SKM-1 treated with dmso at 0.1 percent for 144 hours (cell line): Measurements from ENCODE around the gene FFAR3.
A peak's percentile ranks its signal among the peaks of the same experiment; 100 is the strongest.

ENCODE experiments used
- DNase-seq: peaks from one replicate; lab custom pipeline; 2025; ENCODE audit not compliant: unreplicated experiment; lab: John Stamatoyannopoulos, UW

FFAR3 gene

DNA sequence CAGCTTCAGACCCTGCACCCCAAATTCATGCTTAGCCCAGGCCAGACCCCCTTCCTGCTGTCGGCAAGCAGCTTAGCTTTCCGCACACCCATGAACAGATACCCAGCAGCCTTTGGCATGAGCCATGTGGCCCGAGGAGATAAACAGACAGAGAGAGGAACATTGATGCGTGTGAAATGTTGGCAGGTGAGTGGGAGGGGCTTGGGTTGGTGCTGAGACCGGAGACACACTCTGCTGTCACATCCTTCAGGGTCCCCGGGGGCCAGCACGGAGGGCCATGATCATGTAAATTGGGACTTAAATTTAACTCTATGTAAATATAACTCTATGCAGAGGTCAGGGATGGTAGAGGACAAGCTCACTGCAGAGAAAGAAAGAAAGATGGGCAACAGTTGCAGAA, 27.8 kb upstream of the FFAR3 start:
- DNase-seq, result no peak

DNA sequence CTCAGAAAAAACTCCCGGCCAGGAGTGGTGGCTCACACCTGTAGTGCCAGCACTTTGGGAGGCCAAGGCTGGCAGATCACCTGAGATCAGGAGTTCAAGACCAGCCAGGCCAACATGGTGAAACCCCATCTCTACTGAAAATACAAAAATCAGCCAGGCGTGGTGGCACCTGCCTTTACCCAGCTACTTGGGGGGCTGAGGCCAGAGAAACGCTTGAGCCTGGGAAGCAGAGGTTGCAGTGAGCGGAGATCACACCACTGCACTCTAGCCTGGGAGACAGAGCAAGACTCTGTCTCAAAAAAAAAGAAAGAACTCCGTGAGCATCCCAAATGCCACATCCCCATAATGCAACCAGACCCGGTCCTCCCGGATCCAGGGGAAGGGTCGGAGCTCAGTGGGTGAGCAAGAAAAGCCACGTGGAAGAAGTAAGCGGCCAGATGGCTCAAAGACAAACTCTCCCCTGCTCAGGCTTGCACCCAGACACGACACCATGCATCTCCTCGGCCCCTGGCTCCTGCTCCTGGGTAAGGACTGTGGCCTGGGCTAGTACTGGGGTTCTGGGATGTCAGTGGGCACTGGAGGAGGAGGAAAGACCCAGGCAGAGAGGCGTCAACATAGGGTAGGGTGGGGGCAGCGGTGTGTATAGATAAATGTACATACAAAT, 26.6 kb upstream of the FFAR3 start:
- DNase-seq, result no peak

DNA sequence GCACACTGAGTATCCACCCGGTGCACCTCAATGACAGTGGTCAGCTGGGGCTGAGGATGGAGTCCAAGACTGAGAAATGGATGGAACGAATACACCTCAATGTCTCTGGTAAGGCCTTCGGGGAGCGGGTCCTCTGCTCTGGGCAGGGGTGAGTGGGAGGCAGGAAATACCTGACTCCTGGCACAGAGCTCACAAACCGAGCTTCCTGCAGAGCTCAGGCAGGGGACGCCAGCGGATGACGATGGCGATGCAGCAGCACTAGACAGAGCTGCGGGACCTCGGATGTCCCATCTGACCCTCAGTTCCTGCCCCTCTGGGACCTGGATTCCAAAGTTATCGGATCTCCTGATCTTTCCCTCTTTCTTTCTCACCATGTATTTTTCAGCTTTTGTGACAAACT, 25.4 kb upstream of the FFAR3 start:
- DNase-seq, result no peak

DNA sequence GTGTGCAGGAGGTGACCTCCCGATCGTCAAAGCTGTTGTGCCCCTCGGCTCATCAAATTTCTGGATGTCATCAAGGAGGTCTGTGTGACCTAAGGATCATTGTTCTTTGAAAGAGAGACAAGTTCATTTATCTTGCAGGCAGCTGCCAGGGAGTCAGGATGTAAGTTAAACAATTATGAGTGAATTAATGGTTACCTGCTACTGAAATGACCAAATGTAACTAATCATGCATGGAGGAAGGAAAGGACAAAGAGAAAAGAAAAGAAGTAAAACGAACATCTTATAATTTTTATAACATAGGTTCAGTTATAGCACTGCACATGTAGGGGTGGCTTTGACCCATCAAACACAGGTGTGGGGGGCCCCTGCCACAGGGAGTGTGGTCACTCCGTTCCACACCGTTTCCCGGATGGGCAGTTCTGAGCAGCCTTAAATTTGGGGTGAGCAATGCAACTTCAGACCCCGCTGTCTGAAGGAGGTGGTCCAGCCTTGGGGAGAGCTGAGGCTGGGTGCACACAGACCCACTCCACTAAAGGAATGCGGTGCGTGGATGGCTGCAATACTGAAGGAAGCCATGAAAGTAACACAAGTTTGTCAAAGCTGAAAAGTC, 24.0 kb upstream of the FFAR3 start:
- no peak for DNase-seq

DNA sequence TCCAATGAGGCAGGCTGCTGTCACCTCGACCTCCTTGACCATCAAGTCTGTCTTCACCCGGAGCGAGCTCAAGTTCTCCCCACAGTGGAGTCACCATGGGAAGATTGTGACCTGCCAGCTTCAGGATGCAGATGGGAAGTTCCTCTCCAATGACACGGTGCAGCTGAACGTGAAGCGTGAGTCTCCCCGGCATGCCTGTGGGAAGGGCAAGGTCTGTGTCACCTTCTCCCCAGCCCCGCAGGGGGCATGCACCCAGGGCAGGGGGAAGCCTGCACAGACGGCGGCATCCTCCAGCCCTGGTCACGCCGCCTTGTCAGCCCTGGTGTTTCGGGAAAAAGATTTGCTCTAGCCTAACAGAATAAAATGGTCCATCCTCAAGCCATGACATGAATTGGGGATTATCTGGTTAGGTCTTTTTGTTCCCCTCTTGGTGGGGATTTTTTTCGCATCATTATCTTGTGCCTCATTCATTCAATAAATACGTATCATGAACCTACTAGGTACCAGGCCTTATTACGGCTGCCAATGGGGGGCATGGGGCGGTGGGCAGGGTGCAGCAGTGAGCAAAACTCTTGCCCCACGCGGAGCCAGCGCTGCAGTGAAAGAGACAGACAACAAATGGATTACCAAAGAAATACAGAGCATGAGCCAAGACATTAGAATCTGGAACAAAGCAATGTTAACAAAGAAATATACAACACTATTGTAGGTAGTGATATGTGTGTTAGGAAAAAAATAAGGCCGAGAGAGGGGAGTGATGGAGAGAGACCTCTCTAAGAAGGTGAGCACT, 21.9 kb upstream of the FFAR3 start:
- DNase-seq, result no peak

DNA sequence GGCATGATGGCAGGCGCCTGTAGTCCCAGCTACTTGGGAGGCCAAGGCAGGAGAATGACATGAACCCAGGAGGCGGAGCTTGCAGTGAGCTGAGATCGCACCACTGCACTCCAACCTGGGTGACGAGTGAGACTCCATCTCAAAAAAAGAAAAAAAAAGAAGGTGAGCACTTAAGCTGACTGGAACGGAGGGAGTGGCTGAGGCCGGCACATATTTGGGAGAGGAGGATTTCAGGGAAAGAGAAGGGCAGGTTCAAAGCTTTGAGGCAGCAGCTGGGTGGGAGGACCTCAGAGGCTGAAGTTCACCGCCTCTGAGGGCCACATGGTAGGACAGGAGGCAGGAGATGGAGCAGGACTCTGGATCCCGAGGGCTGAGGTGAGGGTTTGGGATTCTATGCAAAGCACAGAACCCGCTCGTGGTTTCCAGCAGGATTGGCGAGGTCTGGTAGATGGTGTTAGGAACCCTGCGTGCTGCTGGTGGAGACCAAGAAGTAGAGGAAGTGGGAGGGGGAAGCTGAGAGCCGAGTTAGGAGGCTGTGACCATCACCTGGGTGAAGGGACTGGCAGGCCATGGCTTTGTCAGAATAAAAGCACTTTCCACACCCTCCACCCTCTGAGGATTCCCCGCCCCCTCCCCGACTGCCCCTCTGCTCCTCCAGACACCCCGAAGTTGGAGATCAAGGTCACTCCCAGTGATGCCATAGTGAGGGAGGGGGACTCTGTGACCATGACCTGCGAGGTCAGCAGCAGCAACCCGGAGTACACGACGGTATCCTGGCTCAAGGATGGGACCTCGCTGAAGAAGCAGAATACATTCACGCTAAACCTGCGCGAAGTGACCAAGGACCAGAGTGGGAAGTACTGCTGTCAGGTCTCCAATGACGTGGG, 20.9 kb upstream of the FFAR3 start:
- no peak for DNase-seq

DNA sequence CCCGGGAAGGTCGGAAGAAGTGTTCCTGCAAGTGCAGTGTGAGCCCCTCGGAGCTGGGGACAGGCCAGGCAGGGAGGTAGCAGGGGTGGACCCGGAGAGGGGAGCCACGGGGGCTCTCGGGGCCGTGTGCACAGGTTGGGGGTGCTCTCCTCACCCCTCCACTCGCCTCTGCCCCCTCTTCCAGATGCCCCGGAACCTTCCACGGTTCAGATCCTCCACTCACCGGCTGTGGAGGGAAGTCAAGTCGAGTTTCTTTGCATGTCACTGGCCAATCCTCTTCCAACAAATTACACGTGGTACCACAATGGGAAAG, 20.3 kb upstream of the FFAR3 start:
- DNase-seq, result no peak

DNA sequence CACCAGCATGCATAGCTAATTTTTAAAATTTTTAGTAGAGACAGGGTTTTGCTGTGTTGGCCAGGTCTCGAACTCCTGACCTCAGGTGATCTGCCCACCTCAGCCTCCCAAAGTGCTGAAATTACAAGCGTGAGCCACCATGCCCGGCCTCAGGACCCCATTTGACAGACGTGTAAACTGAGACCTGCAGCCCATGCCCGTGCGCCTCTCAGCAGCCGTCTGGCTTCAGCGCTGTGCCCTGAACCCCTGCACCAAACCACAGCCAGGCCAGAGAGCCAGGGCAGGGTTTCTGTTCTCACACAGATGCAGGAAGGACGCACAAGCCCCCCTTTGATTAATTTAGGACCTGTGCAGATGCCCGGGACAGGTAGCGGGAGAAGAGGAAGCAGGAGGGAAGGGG, 17.8 kb upstream of the FFAR3 start:
- DNase-seq, result no peak

DNA sequence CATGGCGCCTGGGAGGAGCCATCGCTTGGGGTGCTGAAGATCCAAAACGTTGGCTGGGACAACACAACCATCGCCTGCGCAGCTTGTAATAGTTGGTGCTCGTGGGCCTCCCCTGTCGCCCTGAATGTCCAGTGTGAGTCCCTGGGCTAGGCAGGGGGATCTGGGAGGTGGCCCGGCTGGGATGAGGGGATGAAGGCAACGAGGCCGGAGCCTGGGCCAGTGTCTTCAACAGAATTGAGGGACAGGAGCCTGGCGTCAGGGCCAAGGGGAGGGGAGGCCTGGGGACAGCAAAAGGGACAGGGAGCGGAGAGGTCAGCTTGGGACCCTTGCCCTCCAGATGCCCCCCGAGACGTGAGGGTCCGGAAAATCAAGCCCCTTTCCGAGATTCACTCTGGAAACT, 17.3 kb upstream of the FFAR3 start:
- DNase-seq, result no peak

DNA sequence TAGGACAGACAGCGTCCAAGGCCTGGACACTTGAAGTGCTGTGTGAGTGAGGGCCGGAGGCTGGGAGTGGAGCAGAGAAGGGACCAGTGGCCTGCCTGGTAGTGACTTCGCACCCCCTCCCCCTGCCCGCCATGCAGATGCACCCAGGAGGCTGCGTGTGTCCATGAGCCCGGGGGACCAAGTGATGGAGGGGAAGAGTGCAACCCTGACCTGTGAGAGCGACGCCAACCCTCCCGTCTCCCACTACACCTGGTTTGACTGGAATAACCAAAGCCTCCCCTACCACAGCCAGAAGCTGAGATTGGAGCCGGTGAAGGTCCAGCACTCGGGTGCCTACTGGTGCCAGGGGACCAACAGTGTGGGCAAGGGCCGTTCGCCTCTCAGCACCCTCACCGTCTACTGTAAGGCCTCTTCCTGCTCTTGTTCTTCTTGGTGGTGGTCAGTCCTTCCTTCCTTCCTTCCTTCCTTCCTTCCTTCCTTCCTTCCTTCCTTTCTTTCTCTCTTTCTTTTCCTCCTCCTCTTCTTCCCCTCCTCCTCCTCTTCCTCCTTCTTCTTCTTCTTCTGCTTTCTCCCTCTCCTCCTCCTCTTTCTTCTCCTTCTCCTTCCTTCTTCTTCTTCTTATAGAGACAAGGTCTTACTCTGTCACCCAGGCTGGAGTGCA, 16.6 kb upstream of the FFAR3 start:
- DNase-seq, result no peak

DNA sequence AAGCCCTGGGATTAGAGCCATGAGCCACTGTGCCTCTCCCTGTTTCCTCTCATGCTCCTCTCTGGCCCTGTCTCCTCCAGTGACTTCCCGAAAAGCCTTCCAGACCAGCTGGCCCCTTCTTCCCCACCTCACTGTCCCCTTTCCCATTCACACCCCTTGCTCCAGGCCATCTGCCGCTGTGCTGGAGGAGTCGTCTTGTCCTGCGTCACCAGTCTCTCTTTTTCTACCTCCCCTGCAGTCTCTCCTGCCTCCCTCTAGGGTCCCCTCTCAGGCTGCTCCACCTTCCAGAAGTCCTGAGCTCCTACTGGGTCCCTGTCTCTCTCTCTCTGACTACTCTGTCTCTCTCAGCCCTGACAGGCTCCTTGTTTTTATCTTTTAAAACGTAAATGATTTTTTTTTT, 15.8 kb upstream of the FFAR3 start:
- no peak for DNase-seq

DNA sequence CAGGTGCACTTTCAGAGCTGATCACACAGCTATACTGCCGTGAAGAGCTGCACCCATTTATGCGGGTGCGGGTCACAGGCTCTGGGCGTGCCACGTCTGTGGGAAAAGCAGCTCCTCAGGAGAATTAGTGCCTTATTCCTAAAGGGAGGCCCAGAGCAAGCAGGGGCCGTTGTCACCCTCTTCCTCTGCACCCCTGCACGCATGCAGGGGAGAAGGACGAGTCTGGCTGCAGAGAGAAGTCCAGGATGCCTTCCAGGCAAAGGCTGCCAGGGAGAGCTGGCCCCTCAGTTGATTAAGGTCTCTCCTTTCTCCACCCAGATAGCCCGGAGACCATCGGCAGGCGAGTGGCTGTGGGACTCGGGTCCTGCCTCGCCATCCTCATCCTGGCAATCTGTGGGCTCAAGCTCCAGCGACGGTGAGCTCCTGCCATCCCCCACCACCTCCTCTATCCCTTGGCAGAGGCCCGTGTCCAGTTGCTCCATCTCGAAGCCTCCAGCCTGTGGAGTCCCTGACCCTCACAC, 13.7 kb upstream of the FFAR3 start:
- no peak for DNase-seq

DNA sequence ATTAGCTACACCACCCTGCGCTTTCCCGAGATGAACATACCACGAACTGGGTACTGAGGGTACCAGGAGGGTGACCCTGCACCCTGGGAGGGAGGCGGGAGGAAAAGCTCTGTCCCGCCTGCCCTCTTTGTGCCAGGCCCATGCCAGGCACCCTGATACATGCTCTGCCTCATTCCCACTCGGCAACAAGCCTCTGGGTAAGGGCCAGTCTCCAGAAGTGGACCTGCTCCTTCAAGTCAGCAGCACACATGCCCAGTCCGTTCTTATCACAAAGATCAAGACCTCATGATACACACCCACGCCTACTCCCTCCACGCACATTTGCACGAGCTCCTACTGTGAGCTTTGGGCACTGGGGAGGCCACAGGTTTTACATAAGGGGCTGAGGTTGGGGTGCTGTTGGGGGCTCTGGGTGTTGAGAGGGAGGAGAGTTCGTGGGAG, 12.6 kb upstream of the FFAR3 start:
- DNase-seq, result no peak

DNA sequence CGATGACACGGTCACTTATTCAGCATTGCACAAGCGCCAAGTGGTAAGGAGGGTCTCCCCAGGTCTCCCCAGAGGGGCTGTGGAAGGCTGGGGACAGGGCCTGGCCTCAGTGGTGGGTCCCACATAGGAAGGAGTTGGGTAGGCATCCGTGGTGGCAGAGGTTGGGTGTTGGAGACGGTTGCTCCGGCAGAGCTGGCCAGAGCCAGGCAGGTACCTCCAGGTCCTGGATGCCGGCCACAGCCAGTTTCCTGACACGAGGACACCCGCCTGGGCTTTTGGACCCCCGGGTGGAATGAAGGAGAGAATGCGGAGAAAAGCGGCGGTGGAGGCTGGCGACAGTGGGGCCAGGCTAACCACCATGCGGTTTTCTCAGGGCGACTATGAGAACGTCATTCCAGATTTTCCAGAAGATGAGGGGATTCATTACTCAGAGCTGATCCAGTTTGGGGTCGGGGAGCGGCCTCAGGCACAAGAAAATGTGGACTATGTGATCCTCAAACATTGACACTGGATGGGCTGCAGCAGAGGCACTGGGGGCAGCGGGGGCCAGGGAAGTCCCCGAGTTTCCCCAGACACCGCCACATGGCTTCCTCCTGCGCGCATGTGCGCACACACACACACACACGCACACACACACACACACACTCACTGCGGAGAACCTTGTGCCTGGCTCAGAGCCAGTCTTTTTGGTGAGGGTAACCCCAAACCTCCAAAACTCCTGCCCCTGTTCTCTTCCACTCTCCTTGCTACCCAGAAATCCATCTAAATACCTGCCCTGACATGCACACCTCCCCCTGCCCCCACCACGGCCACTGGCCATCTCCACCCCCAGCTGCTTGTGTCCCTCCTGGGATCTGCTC, 11.8 kb upstream of the FFAR3 start:
- no peak for DNase-seq

DNA sequence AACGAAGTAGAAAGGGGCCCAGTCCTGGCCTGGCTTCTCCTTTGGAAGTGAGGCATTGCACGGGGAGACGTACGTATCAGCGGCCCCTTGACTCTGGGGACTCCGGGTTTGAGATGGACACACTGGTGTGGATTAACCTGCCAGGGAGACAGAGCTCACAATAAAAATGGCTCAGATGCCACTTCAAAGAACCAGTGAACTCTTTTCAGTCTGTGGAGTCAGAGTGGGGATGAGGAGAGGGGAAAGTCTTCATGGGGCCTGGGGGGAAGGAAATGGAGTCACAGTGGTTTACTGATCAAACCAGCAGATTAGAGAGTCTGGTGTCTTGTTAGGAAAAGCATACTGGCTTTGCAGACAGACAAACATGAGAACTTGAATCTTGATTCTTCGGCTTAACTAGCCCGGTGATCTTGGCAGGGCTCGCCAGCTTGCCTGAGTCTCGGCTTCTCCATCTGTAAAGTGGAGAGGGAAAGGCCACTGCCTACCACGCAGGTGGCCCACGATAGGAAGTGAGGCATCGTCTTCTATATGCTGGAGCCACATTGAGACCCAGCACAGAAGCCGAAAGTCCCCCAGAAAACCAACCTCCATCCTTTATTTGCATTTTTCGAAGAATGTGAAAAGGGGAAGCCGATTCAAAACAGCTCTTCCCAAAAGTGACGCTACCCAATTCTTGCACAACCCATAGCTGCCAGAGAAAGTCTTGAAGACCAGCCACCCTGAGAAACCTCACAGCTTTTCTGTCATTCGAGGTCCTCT, 10.9 kb upstream of the FFAR3 start, which contains the start of gene FFAR1:
Gene FFAR1 (plus strand): TSS at position 732 of the 759 bp plus-strand sequence. CDS start 3,650 bp downstream, outside the sequence.
- DNase-seq, result peak; percentile 78

DNA sequence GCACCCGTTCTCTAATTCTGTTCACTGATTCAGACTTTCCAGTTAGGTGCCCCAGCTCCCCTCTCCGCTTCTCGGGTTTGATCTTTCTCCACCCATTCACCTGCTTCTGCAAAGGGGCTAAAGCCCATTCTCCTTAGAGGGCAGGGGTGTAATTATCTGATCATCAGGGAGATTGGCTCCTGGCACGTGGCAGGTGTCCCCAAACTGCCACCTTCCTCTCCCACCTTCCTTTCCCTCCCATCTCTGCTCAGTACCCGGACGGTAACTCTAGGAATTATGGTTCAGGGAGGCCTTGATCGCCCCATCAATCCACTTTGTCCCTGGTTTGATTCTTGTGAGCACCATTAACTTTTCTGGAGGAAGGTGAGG, 10.3 kb upstream of the FFAR3 start:
- no peak for DNase-seq

DNA sequence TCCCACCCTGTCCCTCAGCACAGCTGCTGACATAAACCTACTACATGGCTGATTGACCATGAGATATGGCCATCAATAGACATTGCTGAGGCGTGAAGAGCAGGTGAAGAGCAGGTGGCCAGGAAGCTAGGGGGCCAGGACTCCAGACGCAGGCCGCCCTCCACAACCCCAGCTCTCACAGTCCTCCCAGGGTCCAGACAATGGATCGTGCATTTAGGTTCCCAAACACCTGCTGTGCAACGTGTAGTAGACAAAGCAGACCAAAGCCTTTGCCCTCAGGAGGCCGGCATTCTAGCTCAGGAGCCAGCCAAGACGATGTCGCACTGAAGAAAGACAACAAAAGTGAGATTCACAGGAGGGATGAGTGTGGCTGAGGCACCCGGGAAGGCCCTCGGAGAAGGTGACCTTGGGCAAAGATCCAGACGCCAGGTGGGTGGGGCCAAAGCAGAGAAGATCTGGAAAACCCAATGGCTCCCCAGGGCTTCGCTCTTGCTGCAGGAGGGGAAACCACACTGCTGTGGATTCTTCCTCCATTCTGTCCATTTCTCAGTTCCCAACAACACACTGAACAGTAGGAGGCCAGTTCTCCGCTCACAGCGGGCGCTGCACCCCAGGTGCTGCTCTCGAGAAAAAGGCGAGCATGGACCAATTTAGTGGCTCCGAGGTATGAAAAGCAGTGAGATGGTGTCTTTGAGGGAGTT, 9.2 kb upstream of the FFAR3 start:
- DNase-seq, result no peak
